AG08396 (cell line): Measurements from ENCODE around the gene ALG1.
"Not testable (repeated sequence)": the region's sequence is repeated elsewhere in the genome, so short reads cannot be mapped to it uniquely, and the experiment has no call there.

Experiments
- DNase-seq: peaks from one replicate; pipeline ENCODE4 v3.0.0; 2012; ENCODE audit warnings: low spot score, mixed read lengths

Gene ALG1

DNA sequence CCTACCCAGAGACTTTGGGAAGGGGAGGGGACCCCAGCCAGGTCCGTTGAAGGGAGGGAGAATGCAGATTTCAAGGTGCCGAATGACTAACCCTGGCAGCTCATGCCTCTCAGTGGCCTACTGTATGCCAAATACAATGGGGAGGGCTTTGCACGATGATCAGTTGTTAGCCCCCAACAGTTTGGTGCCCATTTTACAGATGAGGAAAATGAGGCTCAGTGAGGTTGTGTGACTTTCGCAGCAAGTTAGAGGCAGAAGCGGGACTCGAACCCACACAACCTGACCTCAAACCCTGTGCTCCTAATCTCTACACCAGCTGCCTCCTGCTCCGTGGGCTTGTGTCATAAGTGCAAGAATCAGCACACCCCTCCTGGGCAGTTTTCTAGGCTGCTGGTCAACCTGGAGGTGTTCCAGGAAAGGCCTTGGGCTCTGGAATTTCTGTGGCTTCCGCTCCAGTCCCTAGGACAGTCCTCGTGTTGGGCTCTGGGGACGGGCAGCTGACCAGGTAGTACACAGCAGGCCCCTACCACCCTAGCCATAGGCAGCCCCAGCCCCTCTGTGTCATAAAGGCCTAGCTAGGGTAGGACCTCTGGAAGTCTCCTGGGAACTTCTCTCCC is 26.0 kb upstream of the ALG1 start:
- peak; percentile 0 for DNase-seq

DNA sequence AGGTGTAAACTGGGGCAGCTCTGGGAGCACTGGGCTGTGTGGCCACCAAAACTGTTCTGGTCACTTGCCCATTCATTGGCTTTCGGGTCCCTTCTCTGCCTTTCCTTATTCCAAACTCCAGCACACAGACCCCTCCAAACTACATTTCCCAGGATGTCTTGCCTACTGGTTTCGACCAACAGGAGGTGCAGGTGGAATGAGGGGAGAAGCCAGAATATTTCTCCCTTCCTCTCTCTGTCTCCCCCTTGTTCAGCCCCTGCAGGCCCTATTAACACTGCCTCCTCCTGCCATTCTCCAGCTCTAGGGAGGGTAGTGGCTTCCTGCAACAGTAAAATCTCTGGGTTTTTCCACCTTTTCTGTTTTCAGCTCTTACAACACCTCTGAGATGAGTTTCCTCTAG is 24.7 kb upstream of the ALG1 start:
- no peak for DNase-seq

DNA sequence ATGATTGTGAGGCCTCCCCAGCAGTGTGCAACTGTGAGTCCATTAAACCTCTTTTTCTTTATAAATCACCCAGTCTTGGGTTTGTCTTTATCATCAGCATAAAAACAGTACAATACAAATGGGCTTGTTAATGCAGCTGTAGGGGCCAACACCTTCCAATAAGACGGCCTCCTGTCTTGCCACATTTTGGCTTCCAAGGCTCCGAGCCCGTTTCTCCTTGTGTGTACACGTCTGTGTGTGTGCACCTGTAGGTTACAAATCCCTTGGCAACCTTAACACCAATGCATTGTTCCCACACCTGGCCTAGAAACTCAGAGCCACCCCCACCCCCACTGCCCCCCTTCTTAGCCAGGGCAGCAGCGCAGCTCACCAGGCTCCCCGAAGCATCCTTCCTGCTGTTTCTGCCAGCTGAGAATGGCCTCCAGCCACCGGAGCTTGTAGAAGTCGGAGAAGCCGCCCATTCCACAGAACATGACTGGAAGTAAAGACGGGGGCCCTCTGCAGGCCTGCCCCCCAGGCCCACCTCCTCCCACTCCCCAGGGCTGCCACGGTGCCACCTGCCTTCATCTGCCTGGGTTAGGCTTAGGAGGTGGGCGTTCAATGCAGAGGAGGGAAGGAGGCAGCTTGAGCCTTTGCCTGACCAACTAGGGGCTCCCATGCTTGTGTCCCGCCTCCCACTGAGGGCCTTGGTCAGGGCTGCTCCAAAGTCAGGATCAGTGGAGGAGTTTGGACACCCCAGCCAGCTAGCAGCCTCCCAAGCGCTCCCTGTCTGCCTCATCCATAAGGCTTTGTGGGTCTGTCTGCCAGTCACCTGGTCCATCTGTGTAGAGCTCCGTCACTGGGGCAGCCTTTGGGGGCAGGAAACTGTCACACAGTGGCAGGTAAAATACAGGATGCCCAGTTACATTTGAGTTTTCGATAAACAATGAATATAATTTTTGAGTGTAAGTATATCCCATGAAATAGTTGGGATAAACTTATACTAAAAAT is 16.5 kb upstream of the ALG1 start:
- peak; percentile 1 for DNase-seq

DNA sequence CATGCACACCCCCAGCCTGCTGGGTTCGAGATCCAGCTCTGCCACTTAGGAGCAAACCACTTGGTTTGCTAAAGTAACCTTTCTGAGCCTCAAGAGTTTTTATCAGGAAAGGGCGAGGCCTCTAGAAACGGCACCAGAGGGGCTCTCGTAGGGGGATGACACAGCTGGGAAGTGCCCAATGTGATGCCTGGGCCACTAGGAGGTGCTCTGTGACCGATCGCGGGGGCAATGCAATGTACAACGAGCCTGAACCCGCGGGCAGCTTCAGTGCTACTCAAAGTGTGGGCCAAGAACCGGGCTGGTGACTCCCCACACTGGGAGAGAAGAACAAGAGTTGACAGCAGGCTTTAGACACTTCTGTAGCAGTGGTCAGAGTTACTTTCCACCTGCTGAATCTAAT is 15.3 kb upstream of the ALG1 start:
- DNase-seq: peak; percentile 46

DNA sequence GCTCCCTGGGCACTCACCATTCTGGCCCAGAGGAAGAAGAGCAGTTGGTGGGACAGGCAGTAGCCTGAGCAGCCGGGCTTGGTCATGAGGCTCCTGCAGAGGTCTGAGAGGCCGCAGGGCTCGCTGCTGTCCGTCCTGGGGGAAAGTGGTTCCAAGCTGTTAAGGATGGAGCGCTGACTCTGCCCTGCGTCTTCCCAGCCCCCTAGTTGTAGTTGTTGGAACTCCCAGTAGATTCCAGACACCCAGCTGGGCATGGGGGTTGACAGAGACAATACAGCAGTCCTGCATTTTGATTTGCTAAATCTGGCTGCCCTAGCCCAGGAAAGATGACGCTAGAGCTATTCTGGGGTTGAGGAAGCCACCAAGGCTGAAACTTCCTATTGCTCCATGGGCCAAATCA is 13.2 kb upstream of the ALG1 start:
- peak; percentile 22 for DNase-seq

DNA sequence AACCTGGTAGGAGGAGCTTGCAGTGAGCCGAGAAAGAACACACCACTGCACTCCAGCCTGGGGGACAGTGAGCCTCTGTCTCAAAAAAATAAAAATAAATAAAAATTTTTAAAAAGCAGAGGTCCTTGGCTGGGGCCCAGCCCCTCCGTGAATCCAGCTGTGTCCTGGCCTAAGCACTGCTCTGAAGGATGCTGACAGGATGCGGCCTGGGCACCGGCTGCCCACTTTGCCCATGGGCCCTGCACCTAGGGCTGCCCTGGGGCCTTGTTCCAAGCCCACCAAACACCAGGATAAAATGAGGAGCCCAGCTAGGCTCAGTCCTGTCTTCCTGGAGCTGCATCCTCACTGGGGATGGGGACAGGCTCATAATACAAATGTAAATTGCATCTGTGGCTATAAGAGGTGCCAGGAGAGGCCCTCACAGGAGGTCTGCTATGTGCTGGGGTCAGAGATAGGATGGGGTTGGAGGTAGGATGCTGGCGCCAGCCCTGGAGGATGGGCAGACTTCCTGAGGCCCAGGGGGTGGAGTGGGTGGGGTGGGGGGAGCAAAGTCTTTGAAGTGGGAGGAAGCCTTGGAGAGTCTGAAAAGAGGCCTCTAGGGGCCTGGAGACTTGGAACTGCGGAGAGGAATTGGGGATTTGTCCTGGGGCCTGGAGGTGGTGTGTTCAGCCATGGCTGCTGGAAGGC is 12.1 kb upstream of the ALG1 start:
- no peak for DNase-seq

DNA sequence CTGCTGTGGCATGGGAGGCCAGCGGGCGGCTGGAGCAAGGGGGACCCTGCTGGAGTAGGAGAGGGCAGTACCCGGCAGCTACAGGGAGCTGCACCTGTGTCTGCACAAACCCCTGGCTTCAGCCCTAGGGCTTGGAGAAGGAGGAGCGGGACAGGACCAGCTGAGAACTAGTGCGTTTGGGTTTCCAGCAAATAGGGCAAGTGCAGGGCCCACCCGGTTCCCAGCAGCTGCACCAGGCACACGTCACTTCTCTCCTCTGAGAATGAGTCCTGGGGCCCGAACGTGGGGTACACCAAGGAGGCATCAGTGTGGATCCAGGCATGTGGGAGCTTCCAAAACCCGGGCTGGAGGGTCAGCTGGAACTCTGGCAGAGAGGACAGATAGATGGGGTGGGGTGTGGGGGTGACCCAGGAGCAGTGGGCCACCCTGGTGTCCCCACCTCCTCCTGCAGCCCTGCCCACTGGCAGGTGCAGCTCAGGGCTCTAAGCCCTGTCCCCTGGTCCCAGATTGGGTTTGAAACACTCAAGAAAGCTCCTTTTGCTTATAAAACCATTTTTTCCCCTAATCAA is 11.5 kb upstream of the ALG1 start:
- DNase-seq: peak; percentile 1

DNA sequence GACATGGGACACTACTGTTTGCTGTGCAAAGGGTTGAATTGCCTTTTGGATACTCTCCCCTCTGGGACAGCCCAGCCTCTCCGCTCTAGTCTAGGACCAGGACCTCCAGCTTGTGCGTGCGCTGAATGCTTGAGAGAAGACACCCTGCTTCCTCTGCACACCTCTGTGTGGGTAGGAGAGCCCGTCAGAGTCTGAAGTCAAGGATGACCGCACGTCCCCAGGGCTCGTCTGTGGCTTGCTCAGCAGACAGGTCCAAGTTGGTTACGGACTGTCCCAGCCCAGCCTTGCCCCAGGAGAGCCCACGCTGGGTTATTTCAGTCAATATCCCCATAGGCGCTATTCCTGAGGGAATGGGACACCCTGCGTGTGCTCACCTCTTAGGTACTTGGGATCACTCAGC is 9.6 kb upstream of the ALG1 start:
- no peak for DNase-seq

DNA sequence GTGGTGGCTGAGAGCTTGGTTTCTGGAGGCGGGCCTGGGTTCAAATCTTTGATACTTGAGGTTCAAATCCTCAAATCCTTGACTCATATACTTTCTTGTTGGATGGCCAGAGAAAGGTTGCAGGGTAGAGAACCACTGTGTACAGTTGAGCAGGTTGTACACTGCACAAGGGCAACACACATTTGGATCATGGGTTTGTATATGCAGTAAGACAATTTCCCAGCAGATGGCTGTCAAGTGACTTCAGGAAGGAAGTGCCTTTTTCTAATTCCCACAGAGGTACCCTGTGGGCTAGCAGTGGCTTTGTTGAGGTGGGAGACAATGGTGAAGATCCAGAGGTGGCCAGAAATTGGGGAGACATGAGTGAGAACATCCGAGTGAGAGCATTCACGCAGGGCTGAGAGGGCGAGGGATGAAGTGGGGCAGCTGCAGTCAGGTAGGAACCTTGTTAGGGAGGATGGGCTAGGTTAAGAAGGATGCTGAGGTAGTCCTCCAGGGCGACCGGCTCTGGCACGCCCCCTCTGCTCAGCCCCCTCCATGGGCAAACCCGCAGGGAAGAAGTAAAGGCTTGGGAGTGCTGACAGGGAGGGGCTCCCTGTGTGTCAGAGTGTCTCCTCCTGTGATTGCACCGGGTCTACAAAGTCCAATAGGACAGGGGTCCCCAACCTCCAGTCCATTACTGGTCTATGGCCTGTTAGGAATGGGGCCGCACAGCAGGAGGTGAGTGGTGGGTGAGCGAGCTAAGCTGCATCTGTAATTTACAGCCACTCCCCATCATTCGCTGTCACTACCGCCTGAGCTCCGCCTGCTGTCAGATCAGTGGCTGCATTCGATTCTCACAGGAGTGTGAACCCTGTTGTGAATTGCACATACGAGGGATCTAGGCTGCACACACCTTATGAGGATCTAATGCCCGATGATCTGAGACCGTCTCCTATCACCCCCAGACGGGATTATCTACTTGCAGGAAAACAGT is 8.6 kb upstream of the ALG1 start:
- no peak for DNase-seq

DNA sequence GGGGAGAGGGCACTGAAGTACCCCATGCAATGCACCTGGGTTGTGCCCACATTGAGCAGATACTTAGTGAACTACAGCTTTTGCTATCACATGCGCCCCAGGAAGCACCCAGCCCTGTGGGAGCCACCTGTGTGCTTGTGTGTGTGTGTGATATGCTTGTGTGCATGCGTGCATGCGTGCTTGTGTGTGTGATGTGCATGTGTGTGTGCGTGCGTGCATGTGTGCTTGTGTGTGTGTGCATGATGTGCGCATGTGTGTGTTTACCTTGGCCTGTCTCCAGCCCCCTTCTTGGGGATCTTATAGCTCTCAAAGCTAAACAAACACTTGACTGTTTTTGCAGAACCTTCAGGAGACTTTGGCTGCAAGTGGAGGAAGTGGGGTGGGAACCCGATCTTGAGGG is 6.7 kb upstream of the ALG1 start:
- no peak for DNase-seq

DNA sequence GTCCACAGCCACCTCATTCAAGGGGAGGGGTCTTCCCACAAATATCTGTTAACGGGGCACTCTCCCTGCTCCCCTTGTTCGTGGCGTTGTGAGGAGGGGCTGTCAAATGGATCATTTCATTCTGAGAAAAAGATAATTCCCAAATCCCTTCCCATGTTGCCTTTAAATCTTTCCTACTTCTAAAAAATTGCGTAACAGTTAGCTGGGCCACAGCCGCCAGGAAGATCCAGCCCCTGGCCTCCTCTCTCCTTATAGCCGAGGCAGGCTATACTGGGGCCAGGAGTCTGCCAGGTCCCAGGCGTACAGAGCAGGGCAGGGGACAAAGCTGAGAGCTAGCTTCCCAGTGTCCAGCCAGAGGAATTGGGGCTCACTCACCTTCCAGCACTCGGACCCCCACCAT is 6.3 kb upstream of the ALG1 start:
- no peak for DNase-seq

DNA sequence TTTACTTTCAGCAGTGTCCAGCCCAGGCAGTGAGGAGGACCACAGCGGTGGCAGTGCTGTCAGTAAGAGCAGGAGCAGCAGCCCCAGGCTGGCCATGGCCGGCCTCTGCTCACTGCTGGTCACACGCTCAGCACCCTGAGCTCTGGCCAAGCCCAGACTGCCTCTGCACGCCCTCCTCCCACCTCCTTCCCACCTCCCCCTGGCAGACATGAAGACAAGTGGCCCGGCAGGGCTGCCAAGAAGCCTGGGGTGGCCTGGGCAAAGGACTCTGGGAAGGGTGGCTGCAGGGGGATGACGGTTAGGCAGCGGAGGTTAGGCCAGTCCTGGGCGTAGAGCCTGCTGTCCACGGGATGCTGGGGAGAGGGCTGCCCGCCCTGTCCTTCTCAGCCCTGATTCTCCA is 5.8 kb upstream of the ALG1 start, which contains the start of gene C16orf89:
Gene C16orf89 (minus strand): TSS at position 144 of the 400 bp plus-strand sequence. CDS start 48 bp downstream, at position 96.
- DNase-seq: no peak

DNA sequence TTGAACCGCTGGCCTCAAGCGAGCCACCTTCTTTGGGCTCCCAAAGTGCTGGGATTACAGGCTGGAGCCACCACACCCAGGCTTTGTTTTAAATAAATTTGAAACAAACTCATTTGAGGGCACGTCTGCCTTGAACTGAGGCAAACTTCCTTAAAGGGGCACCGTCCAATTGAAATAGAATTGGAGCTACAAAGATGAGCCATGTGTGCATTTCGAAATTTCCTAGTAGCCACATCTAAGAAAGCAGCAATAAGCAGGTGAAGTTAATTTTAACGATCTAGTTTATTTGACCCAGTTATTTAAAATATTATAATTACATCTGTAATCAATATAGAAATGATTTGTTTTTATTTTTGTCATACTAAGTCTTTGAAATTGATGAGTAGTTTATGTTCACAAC is 5.1 kb upstream of the ALG1 start:
- DNase-seq: no peak

DNA sequence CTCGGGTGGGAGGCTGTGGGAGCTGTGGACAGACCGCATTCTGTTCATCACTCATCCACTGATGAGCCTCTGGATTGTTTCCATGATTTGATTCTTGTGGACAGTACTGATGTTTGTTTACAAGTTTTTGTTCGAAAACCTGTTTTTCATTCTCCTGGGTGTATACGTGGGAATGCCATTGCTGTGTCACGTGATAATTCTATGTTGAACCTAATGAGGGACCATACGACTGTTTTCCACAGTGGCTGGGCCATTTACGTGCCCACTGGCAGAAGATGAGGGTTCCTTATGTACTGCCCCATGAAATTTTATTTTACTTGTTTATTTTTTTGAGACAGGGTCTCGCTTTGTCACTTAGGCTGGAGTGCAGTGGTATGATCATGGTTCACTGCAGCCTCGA is 2.6 kb upstream of the ALG1 start:
- no peak for DNase-seq

DNA sequence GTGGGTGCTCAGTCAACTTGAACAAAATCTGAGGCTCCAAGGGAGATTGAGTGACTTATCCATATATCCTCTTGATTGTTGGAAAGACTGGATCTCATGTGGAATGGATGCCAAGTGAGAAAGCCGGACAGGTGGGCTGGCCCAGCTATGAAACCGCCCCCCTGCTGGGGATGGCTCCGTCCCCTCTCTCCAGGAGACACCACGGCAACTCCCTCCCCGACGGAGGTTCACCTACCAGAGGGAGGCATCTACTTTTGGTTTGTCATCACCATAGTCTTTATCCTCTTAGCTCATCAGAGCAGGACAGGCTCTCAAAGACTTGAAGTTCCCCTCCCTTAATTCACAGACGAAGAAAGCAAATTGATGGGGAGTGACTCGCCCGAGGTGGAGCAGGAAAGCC is 1.8 kb upstream of the ALG1 start:
- no peak for DNase-seq

DNA sequence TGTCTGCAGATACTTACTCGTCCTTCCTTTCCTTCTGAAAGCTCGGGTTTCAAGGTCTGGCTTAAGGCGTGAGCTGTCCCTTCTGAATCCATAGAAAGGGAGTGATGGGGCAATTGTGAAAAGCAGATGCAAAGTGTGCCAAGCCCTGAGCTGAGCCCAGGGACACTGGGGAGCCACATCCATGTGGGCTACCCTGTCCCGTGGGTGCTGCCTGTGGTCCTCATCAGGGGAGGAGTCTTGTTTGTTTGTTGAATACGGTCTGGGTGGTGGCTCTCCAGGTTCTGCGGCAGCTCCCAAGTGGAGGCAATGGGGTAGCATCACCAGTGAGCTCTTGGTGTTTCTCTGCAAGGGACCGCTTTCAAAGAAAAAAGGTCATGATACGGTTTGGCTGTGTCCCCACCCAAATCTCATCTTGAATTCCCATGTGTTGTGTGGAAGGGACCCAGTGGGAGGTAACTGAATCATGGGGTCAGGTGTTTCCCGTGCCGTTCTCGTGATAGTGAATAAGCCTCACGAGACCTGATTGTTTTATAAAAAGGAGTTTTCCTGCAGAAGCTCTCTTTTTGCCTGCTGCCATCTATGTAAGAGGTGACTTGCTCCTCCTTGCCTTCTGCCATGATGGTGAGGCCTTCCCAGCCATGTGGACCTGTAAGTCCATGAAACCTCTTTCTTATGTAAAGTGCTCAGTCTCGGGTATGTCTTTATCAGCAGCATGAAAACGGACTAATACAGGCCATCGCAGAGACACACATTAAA is 1.0 kb upstream of the ALG1 start:
- DNase-seq: no peak

DNA sequence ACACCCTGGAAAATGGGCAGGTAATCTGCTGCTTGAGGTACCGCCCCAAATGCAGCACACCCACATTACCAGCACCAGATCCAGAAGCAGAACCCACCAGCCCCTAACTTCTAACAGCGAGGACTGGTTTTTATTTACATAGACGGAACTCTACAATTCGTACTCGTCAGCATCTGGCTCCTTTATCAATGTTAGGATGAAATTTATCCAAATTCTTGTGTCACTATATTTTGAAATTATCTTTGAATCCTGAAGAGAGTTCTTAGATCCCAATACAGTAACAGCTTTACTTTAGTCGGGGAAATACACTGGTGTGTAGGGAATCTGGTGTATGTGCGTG is 332 bp upstream of the ALG1 start:
- no peak for DNase-seq

DNA sequence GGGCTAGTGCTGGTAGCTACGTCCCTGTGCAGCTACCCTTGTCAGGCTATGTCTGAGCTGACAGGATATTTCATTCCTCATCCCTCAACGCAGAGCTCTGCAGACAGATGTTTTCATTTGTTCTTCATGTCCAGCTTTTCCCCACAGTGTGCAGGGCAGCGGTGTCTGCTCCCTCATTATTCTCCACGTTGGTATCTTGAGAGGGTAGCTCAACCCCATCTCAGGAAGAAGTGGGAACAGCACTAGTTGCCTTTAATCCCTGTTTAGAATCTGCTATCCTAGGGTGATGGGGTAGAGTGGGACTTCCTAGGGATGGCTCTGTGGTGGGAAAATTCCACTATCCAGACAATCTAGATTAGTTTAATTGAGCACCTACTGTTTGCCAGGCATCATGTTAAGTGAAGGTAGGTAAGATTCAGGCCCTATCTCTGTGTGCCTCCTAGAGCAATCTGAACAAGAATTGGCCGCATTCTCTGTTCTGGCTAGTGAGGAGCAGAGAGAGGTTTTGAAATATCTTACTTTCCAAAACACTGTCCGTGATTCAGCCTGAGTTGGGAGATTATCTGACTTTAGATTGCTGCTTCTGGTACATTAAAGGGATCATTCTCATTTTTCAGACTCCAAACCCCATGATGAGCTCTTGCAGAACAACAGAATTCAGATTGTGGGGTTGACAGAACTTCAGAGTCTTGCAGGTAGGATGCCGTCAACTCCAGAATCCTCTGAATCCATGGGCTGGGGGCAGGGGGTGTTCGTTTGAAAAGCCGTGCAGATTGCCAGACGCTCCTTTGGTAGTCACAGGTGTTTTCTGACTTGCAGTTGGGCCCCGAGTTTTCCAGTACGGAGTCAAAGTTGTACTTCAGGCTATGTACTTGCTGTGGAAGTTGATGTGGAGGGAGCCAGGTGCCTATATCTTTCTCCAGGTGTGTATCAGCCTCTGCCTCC is 963 bp downstream of the ALG1 start:
- no peak for DNase-seq

DNA sequence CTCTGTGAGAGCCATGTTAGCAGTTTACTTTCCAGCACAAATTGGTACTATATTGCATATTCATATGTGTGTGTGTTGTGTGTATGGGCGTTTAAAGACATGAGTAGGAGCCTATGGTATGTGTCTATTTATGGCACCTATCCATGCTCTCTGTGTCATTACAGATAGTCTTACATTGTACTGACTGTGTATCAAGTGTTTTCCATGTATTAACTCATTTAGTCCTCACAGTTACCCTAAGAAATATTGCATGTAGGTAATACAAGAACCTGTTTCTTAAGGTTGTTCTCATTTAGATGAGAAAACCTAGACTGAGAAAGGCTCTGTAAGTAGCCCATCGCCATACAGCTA is 1.6 kb downstream of the ALG1 start:
- DNase-seq: no peak

DNA sequence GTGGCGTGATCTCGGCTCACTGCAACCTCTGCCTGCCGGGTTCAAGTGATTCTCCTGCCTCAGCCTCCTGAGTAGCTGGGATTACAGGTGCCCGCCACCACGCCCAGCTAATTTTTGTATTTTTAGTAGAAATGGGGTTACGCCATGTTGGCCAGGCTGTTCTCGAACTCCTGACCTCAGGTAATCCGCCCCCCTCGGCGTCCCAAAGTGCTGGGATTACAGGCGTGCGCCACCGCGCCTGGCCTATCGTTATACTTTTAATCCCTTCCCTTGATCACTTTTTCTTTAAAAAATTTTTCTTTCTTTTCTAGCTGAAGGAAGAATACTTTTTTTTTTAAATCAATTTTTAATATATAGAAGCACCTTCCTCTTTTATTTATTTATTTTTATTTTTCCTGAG is 2.1 kb downstream of the ALG1 start:
- not testable (repeated sequence) for DNase-seq
